NCI-H446 (cell line): ENCODE data around the gene DDIAS.
"Not testable (repeated sequence)": the region's sequence is repeated elsewhere in the genome, so short reads cannot be mapped to it uniquely, and the experiment has no call there.

ENCODE experiments used
- DNase-seq, 2 experiments: peaks; one replicate each; lab custom pipeline; 2025; lab: John Stamatoyannopoulos, UW

The DDIAS gene

GRCh38 chr11:82890936-82891335 is 10.6 kb upstream of the DDIAS start:
- DNase-seq: no peak

GRCh38 chr11:82892611-82893169 is 8.8 kb upstream of the DDIAS start:
- DNase-seq: no peak

DNA sequence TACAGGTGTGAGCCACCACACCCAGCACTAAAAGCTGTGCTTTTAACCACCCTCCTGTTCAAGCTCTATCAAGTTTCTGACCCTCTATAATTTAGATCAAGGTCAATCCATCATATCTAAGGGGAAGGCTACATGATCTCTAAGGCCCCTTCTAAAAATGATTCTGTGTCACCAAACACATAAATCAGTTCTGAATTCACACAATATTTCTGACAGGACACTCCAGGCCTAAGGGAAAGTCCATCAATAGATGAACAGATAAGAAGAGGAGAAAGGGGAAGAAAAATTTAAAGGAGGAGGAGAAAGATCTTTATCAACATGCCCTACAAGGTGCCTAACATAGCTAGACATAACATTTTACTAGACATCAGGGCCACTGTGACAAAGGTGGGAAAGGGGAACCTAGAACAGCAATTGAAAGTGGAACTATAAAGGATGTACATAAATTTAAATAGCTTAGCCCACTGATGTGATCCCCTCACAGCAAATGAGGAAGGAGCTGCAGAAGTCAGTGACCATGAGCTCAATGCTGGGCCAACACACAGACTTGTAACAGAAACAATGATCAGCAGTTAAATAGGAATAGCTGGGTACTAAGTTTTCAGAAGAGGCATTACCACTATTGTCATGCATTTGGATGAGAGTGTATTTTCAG is 6.0 kb upstream of the DDIAS start:
- no peak for DNase-seq

DNA sequence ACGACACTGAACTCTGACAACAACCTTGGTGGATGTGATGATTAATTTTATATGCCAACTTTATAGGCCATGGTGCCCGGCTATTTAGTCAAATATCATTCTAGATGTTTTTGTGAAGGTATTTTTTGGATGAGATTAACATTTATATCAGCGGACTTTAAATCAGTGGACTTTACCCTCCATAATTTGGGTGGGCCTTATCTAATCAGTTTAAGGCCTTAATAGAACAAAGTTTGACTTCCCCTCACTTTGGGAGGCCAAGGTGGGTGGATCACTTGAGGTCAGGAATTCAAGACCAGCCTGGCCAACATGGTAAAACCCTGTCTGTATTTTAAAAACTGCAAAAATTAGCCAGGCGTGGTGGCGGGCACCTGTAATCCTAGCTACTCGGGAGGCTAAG is 5.4 kb upstream of the DDIAS start:
- DNase-seq: no peak

DNA sequence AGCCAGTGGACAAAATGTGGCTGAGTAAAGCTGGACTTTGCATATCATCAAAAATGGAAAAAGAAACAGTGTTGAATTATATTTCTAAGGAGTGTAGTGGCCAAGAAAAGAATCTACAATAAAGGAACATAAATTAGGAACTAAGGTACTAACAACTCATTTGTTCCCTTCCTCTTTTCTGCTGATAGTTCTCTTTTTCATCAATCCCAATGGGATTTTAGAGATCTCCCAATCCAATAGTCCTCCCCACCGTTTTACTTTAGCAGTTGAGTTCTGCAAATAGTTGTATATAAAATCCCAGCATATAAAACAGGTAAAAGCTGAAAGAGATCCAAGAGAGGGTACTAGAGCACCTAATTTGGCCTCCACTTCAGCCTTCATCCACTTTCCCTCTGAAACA is 3.3 kb upstream of the DDIAS start:
- no peak for DNase-seq

DNA sequence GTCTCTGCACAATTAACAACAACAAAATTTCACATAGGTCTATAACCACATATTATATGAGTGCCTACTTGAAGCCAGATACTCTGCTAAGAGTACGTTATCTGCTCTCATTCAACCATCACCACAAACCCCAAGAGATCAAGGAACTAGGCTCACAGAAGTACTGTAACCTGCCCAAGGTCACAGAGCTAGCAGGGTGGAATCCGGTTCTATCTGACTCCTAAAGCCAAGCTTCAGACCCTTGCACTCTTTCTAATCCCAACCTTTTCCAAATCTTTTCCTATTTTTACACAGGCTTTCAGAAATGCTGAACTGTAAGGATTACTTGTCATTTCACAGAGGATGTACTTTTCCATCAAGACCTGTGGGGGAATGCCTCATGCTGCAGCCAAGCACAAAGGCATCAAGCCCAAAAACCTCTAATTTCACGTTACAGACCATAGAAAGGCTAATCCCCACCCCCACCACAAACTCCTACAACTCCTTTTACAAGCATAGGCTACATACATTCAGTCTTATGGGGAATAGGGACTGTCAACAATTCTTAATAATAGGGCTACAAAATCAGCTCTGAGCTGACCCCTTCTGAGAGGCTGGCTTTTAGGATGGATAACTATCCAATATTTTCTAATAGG is 2.2 kb upstream of the DDIAS start:
- DNase-seq: peak in 1 of 2 experiments; percentile 6

GRCh38 chr11:82899957-82900276 is 1.6 kb upstream of the DDIAS start:
- DNase-seq: no peak

GRCh38 chr11:82900277-82901164 is 1.0 kb upstream of the DDIAS start, which contains the start of gene PRCP:
Gene PRCP (minus strand): TSS chr11:82900430. CDS start chr11:82900402, 28 bp downstream.
- DNase-seq: peak; percentile 83 to 96

DNA sequence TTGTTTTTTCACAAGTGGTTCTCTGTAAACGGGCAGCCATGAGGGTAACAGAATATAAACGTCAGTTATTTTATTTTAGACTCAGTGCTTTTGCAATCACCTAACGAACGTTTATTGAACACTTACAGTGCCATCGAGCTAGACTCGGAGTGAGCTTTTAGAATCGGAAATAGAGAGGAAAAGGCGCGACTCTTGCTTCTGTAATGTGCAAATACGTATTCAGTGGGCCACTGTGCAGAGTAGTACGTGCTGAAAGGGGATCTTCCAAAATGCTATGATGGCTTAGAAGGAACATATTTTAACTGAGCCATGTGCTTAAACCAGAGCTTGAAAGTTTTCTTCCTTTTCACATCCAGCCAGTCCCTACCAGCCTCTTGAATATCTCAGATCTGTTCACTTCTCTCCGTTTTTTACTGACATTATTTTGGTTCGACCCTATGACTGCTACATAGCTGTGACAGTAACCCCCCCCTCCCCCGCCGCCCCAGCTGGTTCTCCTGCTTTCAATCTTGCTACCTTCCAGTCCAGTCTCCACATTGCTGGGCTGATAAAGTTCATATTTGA is 468 bp downstream of the DDIAS start:
- DNase-seq: no peak

- DNase-seq: no peak
These were observed 1.3 kb downstream of the DDIAS start for GRCh38 chr11:82902880-82903279.

GRCh38 chr11:82903843-82904586 is 2.5 kb downstream of the DDIAS start:
- no peak for DNase-seq

GRCh38 chr11:82906236-82906635 is 4.7 kb downstream of the DDIAS start:
- peak in 1 of 2 experiments; percentile 60 for DNase-seq

GRCh38 chr11:82906931-82907330 is 5.4 kb downstream of the DDIAS start:
- DNase-seq: no peak

- DNase-seq: no peak
These were observed 5.8 kb downstream of the DDIAS start for GRCh38 chr11:82907371-82907770.

GRCh38 chr11:82908311-82908710 is 6.8 kb downstream of the DDIAS start:
- DNase-seq: no peak

DNA sequence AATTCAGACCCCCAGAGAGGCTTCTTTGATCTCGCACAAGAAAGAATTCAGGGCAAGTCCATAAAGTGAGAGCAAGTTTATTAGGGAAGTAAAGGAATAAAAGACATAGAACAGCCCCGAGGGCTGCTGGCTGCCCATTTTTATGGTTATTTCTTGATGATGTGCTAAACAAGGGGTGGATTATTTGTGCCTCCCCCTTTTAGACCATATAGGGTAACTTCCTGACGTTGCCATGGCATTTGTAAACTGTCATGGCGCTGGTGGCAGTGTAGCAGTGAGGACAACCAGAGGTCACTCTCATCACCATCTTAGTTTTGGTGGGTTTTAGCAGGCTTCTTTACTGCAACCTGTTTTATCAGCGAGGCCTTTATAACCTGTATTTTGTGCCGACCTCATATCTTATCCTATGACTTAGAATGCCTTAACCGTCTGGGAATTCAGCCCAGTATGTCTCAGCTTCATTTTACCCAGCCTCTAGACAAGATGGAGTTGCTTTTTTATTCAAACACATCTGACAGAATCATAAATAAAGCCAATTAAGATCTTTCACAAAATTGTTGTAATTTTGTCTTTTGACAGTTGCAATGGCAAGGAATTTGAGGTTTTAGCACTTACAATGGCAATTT is 7.6 kb downstream of the DDIAS start:
- DNase-seq: no peak

- not testable (repeated sequence) for DNase-seq
These were observed 18.2 kb downstream of the DDIAS start for GRCh38 chr11:82919786-82920185.

GRCh38 chr11:82920227-82920626 is 18.7 kb downstream of the DDIAS start:
- DNase-seq: not testable (repeated sequence)

DNA sequence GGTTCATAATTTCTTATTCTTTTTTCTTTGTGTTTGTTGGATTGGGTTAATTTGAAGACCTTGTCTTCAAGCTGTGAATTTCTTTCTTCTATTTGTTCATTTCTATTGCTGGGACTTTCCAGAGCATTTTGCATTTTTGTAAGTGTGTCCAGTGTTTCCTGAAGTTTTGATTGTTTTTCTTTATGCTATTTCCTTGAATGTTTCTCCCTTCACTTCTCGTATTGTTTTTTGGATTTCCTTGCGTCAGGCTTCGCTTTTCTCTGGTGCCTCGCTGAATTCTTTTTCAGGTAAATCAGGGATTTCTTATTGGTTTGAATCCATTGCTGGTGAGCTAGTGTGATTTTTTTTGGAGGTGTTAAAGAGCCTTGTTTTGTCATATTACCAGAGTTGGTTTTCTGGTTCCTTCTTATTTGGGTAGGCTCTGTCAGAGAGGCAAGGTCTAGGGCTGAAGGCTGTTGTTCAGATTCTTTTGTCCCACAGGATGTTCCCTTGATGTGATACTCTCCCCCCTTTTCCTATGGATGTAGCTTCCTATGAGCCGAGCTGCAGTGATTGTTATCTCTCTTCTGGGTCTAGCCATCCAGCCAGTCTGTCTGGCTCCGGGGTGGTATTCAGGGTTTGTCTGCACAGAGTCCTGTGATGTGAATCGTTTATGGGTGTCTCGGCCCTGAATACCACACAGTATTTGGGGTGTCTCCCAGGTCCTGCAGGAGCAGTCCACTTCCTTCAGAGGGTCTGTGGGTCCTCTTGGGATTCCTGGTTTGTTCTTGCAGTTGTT is 21.0 kb downstream of the DDIAS start:
- DNase-seq: not testable (repeated sequence)

DNA sequence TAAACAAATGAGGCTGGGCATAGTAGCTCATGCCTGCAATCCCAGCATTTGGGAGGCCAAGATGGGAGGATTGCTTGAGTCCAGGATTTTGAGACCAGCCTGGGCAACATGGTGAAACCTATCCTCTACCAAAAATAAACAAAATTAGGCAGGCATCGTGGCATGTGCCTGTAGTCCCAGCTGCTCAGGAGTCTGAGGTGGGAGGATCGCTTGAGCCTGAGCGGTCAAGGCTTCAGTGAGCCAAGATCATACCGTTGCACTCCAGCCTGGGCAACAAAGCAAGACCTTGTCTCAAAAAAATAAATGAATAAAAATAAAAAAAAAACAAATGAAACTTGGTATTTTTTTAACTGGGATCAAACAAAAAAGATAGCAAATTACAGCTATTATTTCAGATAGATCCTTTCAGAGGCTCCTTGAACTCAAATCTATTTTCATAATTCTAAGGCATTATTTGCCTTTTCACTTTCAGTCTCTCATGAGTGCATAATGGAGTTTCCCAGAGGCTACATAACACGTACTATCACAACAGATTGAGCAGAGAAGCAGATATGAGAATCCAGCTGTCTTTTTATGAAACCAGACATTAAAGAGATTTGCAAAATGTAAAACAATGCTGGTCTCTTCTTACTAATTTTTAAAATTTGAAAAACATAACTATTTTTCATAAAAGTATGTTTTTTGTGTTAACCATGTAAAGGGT is 23.1 kb downstream of the DDIAS start:
- DNase-seq: no peak
